NCI-H2227 (cell line): ENCODE results near the gene GPR139.

ENCODE experiments used
- DNase-seq: peaks from one replicate; lab custom pipeline; 2025; ENCODE audit not compliant: unreplicated experiment; lab: John Stamatoyannopoulos, UW

GPR139 gene

GRCh38 chr16:20056436-20056835 is 17.3 kb downstream of the GPR139 start:
- DNase-seq: no peak

- no peak for DNase-seq
These were observed 20.4 kb downstream of the GPR139 start for GRCh38 chr16:20053336-20053735.

- no peak for DNase-seq
These were observed 22.1 kb downstream of the GPR139 start for GRCh38 chr16:20051611-20052010.

GRCh38 chr16:20051147-20051546 is 22.5 kb downstream of the GPR139 start:
- DNase-seq: no peak

GRCh38 chr16:20049831-20050230 is 23.9 kb downstream of the GPR139 start:
- no peak for DNase-seq

- no peak for DNase-seq
These were observed 27.8 kb downstream of the GPR139 start for GRCh38 chr16:20045886-20046285.

GRCh38 chr16:20042848-20043247 is 30.8 kb downstream of the GPR139 start:
- no peak for DNase-seq

- no peak for DNase-seq
These were observed 31.6 kb downstream of the GPR139 start for GRCh38 chr16:20041924-20042596.

GRCh38 chr16:20040011-20040410 is 33.7 kb downstream of the GPR139 start:
- DNase-seq: no peak

GRCh38 chr16:20029611-20030010 is 44.1 kb downstream of the GPR139 start:
- no peak for DNase-seq

GRCh38 chr16:20026361-20027072 is 47.2 kb downstream of the GPR139 start:
- no peak for DNase-seq

GRCh38 chr16:20023190-20023589 is 50.5 kb downstream of the GPR139 start:
- DNase-seq: no peak

- no peak for DNase-seq
These were observed 52.7 kb downstream of the GPR139 start for GRCh38 chr16:20020976-20021375.

GRCh38 chr16:20020083-20020482 is 53.6 kb downstream of the GPR139 start:
- no peak for DNase-seq

- DNase-seq: no peak
These were observed 57.5 kb downstream of the GPR139 start for GRCh38 chr16:20016234-20016633.

- DNase-seq: no peak
These were observed 68.8 kb downstream of the GPR139 start for GRCh38 chr16:20004931-20005330.

GRCh38 chr16:20002936-20003335 is 70.8 kb downstream of the GPR139 start:
- no peak for DNase-seq

- peak; percentile 76 for DNase-seq
These were observed 71.6 kb downstream of the GPR139 start for GRCh38 chr16:20001856-20002707.

GRCh38 chr16:19997734-19998133 is 76.0 kb downstream of the GPR139 start:
- DNase-seq: no peak

GRCh38 chr16:19997264-19997663 is 76.4 kb downstream of the GPR139 start:
- peak; percentile 30 for DNase-seq

GRCh38 chr16:19994466-19995170 is 79.1 kb downstream of the GPR139 start:
- DNase-seq: no peak
